ENCODE results near the gene SPOCK2. TPM values are rescaled to one million over a fixed set of nuclear protein-coding genes. Genes with fewer than 3 reads are reported as not detected.

Gene SPOCK2
- total and polyA plus RNA-seq, 2 of the 13 experiments (the other 11 are each of a cell fraction or from before 2014, with no cell fraction given) = 8.6 to 30.6 TPM

DNA sequence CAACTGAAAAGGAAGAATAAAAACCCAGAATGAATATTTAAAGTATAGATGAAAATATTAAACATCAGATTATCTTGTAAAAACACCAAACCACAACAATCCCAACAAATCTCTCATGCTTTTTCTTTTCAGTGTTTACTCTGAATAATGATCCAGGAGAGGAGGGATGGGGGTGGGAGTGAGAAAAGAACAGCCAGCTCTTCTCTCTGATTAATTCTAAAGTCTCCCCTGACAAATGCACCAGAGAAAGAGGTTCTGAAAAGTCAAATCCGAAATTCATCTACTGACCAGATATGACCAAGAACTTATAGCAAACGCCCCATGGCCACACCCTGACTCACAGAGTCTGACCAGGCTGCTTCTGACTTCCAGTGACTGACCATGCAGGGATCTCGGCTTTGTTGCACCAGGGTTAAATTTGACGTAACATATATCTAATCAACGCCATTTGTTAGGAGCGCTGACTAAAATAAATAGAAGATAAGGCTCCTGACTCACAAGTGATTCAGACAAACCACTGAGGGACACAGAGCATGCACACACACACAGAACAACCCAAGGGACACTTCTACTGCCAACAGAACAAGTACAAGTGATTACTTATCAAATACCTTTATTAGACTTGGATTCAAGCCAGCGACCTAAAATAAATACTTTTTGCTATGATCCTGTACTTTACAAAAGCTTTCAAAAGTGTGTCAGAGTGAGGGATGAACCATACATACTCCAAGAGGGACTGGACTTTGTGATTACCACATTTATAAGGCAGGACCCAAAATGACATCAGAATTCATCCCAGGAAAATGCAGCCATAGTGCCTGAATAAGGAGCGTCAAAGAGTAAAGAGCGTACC lies 9.3 kb upstream of the SPOCK2 start (continued):
- TF ChIP-seq, protein P1, sequence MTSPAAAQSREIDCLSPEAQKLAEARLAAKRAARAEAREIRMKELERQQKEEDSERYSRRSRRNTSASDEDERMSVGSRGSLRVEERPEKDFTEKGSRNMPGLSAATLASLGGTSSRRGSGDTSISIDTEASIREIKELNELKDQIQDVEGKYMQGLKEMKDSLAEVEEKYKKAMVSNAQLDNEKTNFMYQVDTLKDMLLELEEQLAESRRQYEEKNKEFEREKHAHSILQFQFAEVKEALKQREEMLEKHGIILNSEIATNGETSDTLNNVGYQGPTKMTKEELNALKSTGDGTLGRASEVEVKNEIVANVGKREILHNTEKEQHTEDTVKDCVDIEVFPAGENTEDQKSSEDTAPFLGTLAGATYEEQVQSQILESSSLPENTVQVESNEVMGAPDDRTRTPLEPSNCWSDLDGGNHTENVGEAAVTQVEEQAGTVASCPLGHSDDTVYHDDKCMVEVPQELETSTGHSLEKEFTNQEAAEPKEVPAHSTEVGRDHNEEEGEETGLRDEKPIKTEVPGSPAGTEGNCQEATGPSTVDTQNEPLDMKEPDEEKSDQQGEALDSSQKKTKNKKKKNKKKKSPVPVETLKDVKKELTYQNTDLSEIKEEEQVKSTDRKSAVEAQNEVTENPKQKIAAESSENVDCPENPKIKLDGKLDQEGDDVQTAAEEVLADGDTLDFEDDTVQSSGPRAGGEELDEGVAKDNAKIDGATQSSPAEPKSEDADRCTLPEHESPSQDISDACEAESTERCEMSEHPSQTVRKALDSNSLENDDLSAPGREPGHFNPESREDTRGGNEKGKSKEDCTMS (CRISPR knock-in tag; conservative IDR thresholded peaks at IDR 0.05) = no peak
- TF ChIP-seq HIVEP1 (CRISPR knock-in tag; IDR thresholded peaks at IDR 0.05) (no peak), SNRNP70 (IDR thresholded peaks at IDR 0.05; ENCODE audit: low read depth, low read length) (no peak), ZBTB21 (CRISPR knock-in tag; IDR thresholded peaks at IDR 0.05) (peak; percentile 97), MYC (CRISPR knock-in tag; IDR thresholded peaks at IDR 0.05; ENCODE audit: borderline replicate concordance) (no peak), FOXM1 (CRISPR knock-in tag; IDR thresholded peaks at IDR 0.05) (no peak), ARNT (IDR thresholded peaks at IDR 0.05) (no peak), ELF3 (CRISPR knock-in tag; IDR thresholded peaks at IDR 0.05) (no peak), HNRNPUL1 (IDR thresholded peaks at IDR 0.05; ENCODE audit: low read depth, low read length) (no peak), ZNF790 (CRISPR knock-in tag; IDR thresholded peaks at IDR 0.05; ENCODE audit: borderline replicate concordance) (no peak), NR2F6 (IDR thresholded peaks at IDR 0.05) (peak; percentile 50; the same call in 1 of the 2 replicates), NR2F6 (CRISPR knock-in tag; IDR thresholded peaks at IDR 0.05) (peak; percentile 50), ZNF777 (CRISPR knock-in tag; IDR thresholded peaks at IDR 0.05) (no peak), ZNF12 (CRISPR knock-in tag; IDR thresholded peaks at IDR 0.05) (0 out of 2 replicates have a peak, but pooled peaks have one; percentile 29), RELA (CRISPR knock-in tag; IDR thresholded peaks at IDR 0.05) (no peak), SOX6 (IDR thresholded peaks at IDR 0.05) (no peak), SOX6 (CRISPR knock-in tag; IDR thresholded peaks at IDR 0.05) (no peak; the same call in 1 of the 2 replicates), ZNF296 (CRISPR knock-in tag; conservative IDR thresholded peaks at IDR 0.05) (no peak), ZNF350 (CRISPR knock-in tag; IDR thresholded peaks at IDR 0.05; ENCODE audit: borderline replicate concordance, low read depth) (no peak), ZNF674 (CRISPR knock-in tag; IDR thresholded peaks at IDR 0.05; ENCODE audit: low read depth) (no peak), ZNF891 (CRISPR knock-in tag; IDR thresholded peaks at IDR 0.05) (no peak), EED (CRISPR knock-in tag; IDR thresholded peaks at IDR 0.05) (no peak)
- TF ChIP-seq, protein P2, sequence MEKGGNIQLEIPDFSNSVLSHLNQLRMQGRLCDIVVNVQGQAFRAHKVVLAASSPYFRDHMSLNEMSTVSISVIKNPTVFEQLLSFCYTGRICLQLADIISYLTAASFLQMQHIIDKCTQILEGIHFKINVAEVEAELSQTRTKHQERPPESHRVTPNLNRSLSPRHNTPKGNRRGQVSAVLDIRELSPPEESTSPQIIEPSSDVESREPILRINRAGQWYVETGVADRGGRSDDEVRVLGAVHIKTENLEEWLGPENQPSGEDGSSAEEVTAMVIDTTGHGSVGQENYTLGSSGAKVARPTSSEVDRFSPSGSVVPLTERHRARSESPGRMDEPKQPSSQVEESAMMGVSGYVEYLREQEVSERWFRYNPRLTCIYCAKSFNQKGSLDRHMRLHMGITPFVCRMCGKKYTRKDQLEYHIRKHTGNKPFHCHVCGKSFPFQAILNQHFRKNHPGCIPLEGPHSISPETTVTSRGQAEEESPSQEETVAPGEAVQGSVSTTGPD (CRISPR knock-in tag; IDR thresholded peaks at IDR 0.05) = no peak
- TF ChIP-seq, protein P3, sequence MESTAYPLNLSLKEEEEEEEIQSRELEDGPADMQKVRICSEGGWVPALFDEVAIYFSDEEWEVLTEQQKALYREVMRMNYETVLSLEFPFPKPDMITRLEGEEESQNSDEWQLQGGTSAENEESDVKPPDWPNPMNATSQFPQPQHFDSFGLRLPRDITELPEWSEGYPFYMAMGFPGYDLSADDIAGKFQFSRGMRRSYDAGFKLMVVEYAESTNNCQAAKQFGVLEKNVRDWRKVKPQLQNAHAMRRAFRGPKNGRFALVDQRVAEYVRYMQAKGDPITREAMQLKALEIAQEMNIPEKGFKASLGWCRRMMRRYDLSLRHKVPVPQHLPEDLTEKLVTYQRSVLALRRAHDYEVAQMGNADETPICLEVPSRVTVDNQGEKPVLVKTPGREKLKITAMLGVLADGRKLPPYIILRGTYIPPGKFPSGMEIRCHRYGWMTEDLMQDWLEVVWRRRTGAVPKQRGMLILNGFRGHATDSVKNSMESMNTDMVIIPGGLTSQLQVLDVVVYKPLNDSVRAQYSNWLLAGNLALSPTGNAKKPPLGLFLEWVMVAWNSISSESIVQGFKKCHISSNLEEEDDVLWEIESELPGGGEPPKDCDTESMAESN (CRISPR knock-in tag; conservative IDR thresholded peaks at IDR 0.05) = no peak
- TF ChIP-seq, protein P4, sequence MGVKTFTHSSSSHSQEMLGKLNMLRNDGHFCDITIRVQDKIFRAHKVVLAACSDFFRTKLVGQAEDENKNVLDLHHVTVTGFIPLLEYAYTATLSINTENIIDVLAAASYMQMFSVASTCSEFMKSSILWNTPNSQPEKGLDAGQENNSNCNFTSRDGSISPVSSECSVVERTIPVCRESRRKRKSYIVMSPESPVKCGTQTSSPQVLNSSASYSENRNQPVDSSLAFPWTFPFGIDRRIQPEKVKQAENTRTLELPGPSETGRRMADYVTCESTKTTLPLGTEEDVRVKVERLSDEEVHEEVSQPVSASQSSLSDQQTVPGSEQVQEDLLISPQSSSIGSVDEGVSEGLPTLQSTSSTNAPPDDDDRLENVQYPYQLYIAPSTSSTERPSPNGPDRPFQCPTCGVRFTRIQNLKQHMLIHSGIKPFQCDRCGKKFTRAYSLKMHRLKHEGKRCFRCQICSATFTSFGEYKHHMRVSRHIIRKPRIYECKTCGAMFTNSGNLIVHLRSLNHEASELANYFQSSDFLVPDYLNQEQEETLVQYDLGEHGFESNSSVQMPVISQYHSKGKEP (CRISPR knock-in tag; IDR thresholded peaks at IDR 0.05) = no peak

Data from HepG2 (cell line).